Measurements from ENCODE around the gene ARHGAP1.

ARHGAP1 gene

DNA sequence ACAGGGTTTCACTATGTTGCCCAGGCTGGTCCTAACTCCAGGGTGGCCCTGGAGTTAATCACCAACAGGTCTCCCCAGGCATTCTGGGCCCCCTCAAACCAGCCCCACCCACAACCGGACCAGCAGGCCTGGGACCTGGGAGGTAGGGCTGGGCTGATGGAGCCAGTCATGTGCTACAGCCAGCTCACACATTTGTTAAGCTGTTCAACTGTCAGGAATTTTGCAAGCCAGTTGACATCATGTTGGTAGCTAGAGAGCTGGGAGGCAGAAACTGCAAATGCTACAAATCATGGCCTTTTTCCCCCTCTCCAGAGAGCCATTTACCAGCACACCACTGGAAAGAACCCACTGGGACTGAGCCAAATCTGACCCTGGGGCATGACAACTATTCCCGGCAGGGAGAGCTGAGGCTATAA lies 6.8 kb downstream of the ARHGAP1 start:
- no peak overlapping the region for H3K9ac ChIP-seq (ENCODE audit: insufficient read length)
- TF ChIP-seq POLR2AphosphoS5 (IDR thresholded peaks at IDR 0.05; ENCODE audit: borderline replicate concordance, low read depth, low read length), result no peak
- no peak for TF ChIP-seq EZH2 (IDR thresholded peaks at IDR 0.05)
- no peak for TF ChIP-seq FOXP2 (optimal IDR thresholded peaks at IDR 0.05; ENCODE audit: control extremely low read depth, extremely low read length, insufficient read depth)
- H3K4me3 ChIP-seq, result no peak overlapping the region
- DNase-seq (ENCODE audit: low read depth, low spot score), result no peak
- no peaks in the 10 kb centered on the region; the same call in 1 of the 2 replicates for H3K36me3 ChIP-seq (ENCODE audit: insufficient read depth, low read length)
- no peaks in the 10 kb centered on the region for H3K9me3 ChIP-seq (ENCODE audit: low read depth, low read length)
- H3K27ac ChIP-seq, result no peak overlapping the region

GRCh38 chr11:46692450-46692849 lies 8.0 kb downstream of the ARHGAP1 start:
- Histone ChIP-seq H3K36me3 (ENCODE audit: insufficient read depth, low read length) (peaks cover 3% of the 10 kb centered on the region; the same call in 1 of the 2 replicates), H3K4me3 (no peak overlapping the region), H3K27ac (no peak overlapping the region), H3K9me3 (ENCODE audit: low read depth, low read length) (no peaks in the 10 kb centered on the region), H3K9ac (ENCODE audit: insufficient read length) (no peak overlapping the region)
- no peak for TF ChIP-seq EZH2 (IDR thresholded peaks at IDR 0.05)
- no peak for TF ChIP-seq POLR2AphosphoS5 (IDR thresholded peaks at IDR 0.05; ENCODE audit: borderline replicate concordance, low read depth, low read length)
- no peak for TF ChIP-seq FOXP2 (optimal IDR thresholded peaks at IDR 0.05; ENCODE audit: control extremely low read depth, extremely low read length, insufficient read depth)
- no peak for DNase-seq (ENCODE audit: low read depth, low spot score)

- Histone ChIP-seq H3K9ac (ENCODE audit: insufficient read length) (no peak overlapping the region), H3K4me3 (no peak overlapping the region), H3K36me3 (ENCODE audit: insufficient read depth, low read length) (peaks cover 3% of the 10 kb centered on the region; the same call in 1 of the 2 replicates), H3K9me3 (ENCODE audit: low read depth, low read length) (no peaks in the 10 kb centered on the region), H3K27ac (no peak overlapping the region)
- no peak for DNase-seq (ENCODE audit: low read depth, low spot score)
- no peak for TF ChIP-seq FOXP2 (optimal IDR thresholded peaks at IDR 0.05; ENCODE audit: control extremely low read depth, extremely low read length, insufficient read depth)
- no peak for TF ChIP-seq POLR2AphosphoS5 (IDR thresholded peaks at IDR 0.05; ENCODE audit: borderline replicate concordance, low read depth, low read length)
- TF ChIP-seq EZH2 (IDR thresholded peaks at IDR 0.05), result no peak
These were observed 9.7 kb downstream of the ARHGAP1 start for GRCh38 chr11:46690702-46691101.

DNA sequence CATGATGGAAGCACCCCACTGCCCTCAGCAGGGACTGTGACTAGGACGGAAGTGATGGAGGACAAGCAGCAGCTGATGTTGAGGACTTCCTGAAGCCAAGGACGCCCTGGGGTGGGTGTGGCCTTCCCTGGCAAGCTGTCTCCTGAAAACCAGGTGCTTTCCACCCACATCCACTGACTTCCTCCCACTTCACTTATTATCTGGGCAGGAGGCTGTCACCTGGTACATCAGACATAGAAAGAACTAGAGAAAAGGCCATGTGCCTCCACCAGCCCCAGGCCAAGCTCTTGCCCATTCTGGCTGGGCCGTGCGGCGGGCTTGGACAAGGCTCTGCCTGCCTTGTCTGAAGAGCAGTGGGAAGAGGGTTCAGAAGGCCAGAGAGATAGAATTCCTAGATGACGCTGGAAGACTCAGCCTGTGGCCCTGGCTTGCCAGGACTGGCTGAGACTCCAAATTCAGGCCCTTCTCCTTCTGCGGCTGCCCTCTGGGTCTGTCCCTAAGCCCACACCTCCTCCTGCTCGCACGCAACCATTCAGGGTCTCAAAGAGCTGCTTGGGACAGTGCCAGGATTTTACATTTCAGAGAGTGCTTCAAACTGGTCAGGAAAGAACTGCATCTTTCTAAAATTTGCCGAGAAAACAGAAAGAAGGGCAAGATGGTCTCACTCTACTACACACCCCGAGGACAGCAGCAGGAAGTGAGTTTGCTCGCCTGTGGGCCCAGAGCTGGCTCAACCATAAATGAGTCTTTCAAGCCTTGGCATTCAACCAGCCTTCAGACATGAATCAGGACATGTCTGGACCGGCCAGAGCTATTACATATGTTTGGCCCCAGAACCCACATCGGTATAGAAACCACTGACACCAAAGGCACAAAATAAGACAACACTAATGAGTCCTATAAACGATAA lies 13.3 kb downstream of the ARHGAP1 start:
- peaks cover 3% of the 10 kb centered on the region; the same call in 1 of the 2 replicates for H3K36me3 ChIP-seq (ENCODE audit: insufficient read depth, low read length)
- DNase-seq (ENCODE audit: low read depth, low spot score), result no peak
- no peak overlapping the region for H3K27ac ChIP-seq
- TF ChIP-seq POLR2AphosphoS5 (IDR thresholded peaks at IDR 0.05; ENCODE audit: borderline replicate concordance, low read depth, low read length) (no peak), EZH2 (IDR thresholded peaks at IDR 0.05) (no peak), FOXP2 (optimal IDR thresholded peaks at IDR 0.05; ENCODE audit: control extremely low read depth, extremely low read length, insufficient read depth) (no peak)
- no peak overlapping the region for H3K4me3 ChIP-seq
- H3K9ac ChIP-seq (ENCODE audit: insufficient read length), result no peak overlapping the region
- no peaks in the 10 kb centered on the region for H3K9me3 ChIP-seq (ENCODE audit: low read depth, low read length)

DNA sequence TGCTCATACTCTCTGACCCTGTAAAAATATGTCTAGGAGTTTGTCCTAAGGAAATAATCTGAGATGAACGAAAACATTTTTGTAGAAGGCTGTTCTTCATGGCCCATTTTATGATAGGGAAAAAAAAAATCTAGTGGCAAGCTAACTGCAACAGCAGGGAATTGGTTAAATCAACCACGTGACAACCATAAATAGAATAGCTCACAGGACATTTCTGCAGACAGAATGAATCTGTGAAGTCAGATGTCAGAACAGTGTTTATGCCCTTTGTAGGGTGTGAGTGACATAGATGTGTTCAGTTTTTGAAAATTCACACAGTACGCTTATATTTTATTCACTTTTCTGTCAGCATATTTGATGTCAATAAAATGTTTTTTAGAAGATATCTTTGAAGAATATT lies 16.1 kb downstream of the ARHGAP1 start:
- Histone ChIP-seq H3K9ac (ENCODE audit: insufficient read length) (no peak overlapping the region), H3K27ac (no peak overlapping the region)

GRCh38 chr11:46682773-46683752 lies 17.4 kb downstream of the ARHGAP1 start:
- Histone ChIP-seq H3K9me3 (ENCODE audit: low read depth, low read length) (no peaks in the 10 kb centered on the region), H3K4me3 (no peak overlapping the region), H3K36me3 (ENCODE audit: insufficient read depth, low read length) (peaks cover 9% of the 10 kb centered on the region; the same call in 1 of the 2 replicates), H3K27ac (no peak overlapping the region), H3K9ac (ENCODE audit: insufficient read length) (no peak overlapping the region)
- TF ChIP-seq EZH2 (IDR thresholded peaks at IDR 0.05), result no peak
- no peak for TF ChIP-seq POLR2AphosphoS5 (IDR thresholded peaks at IDR 0.05; ENCODE audit: borderline replicate concordance, low read depth, low read length)
- TF ChIP-seq FOXP2 (optimal IDR thresholded peaks at IDR 0.05; ENCODE audit: control extremely low read depth, extremely low read length, insufficient read depth), result no peak
- no peak for DNase-seq (ENCODE audit: low read depth, low spot score)

More for the DNA sequence above, 16.1 kb downstream of the ARHGAP1 start:
- no peak overlapping the region for H3K4me3 ChIP-seq
- peaks cover 9% of the 10 kb centered on the region; the same call in 1 of the 2 replicates for H3K36me3 ChIP-seq (ENCODE audit: insufficient read depth, low read length)
- H3K9me3 ChIP-seq (ENCODE audit: low read depth, low read length), result no peaks in the 10 kb centered on the region
- TF ChIP-seq EZH2 (IDR thresholded peaks at IDR 0.05) (no peak), FOXP2 (optimal IDR thresholded peaks at IDR 0.05; ENCODE audit: control extremely low read depth, extremely low read length, insufficient read depth) (no peak), POLR2AphosphoS5 (IDR thresholded peaks at IDR 0.05; ENCODE audit: borderline replicate concordance, low read depth, low read length) (no peak)
- no peak for DNase-seq (ENCODE audit: low read depth, low spot score)

GRCh38 chr11:46681814-46682213 lies 18.6 kb downstream of the ARHGAP1 start:
- Histone ChIP-seq H3K36me3 (ENCODE audit: insufficient read depth, low read length) (peaks cover 6% of the 10 kb centered on the region; the same call in 1 of the 2 replicates), H3K9ac (ENCODE audit: insufficient read length) (no peak overlapping the region), H3K9me3 (ENCODE audit: low read depth, low read length) (no peaks in the 10 kb centered on the region), H3K27ac (no peak overlapping the region), H3K4me3 (no peak overlapping the region)
- no peak for DNase-seq (ENCODE audit: low read depth, low spot score)
- TF ChIP-seq FOXP2 (optimal IDR thresholded peaks at IDR 0.05; ENCODE audit: control extremely low read depth, extremely low read length, insufficient read depth) (no peak), EZH2 (IDR thresholded peaks at IDR 0.05) (no peak), POLR2AphosphoS5 (IDR thresholded peaks at IDR 0.05; ENCODE audit: borderline replicate concordance, low read depth, low read length) (no peak)

Measured in SK-N-MC (cell line).